Measurements from ENCODE around the gene PCDHA1. TPM values are rescaled to one million over a fixed set of nuclear protein-coding genes. Genes with fewer than 3 reads are reported as not detected.

The PCDHA1 gene
- total RNA-seq, 3 donors from 2014 or later (not counting 1 experiment from before 2014, with no cell fraction given) = not detected

GRCh38 chr5:140857987-140858240, 72.0 kb downstream of the PCDHA1 start:
- ATAC-seq (no peak), DNase-seq (no peak)
- intact Hi-C loops (cut with micrococcal nuclease) = no loop called here
- Mint-ChIP-seq H3K4me1 (no peaks in the 10 kb centered on the region), H3K27me3 (ENCODE audit: low read depth in 2 of 2) (peaks cover 0 to 5% of the 10 kb centered on the region in 2 donors), H3K4me3 (no peak overlapping the region), H3K27ac (no peak overlapping the region), H3K9me3 (peaks cover 2 to 11% of the 10 kb centered on the region in 2 donors), H3K36me3 (no peaks in the 10 kb centered on the region)
- peaks cover 33% of the 10 kb centered on the region for H3K9me3 ChIP-seq (ENCODE audit: control insufficient read depth, insufficient read depth, low read length)
- H3K36me3 ChIP-seq (ENCODE audit: control insufficient read depth, insufficient read depth, low read length) = no peaks in the 10 kb centered on the region
- WGBS (ENCODE audit: insufficient coverage) = 64% methylated on average over 22 of the region's 22 CpGs
- no peak overlapping the region for H3K27ac ChIP-seq (ENCODE audit: low read length)
- H3K4me1 ChIP-seq (ENCODE audit: control insufficient read depth, insufficient read depth, low read length) = no peaks in the 10 kb centered on the region
- H3K27me3 ChIP-seq (ENCODE audit: control insufficient read depth, insufficient read depth, low read length) = peaks cover 4% of the 10 kb centered on the region
- no peak overlapping the region for H3K4me3 ChIP-seq (ENCODE audit: low read length)
- no peak for TF ChIP-seq CTCF (IDR thresholded peaks at IDR 0.05)

GRCh38 chr5:140862441-140863295, 76.7 kb downstream of the PCDHA1 start:
- DNase-seq = no peak
- no peaks in the 10 kb centered on the region for H3K4me1 ChIP-seq (ENCODE audit: control insufficient read depth, insufficient read depth, low read length)
- WGBS (ENCODE audit: insufficient coverage) = 50% methylated on average over 76 of the region's 76 CpGs
- Mint-ChIP-seq H3K9me3 (peaks cover 4 to 6% of the 10 kb centered on the region in 2 donors), H3K36me3 (peaks cover 6% of the 10 kb centered on the region), H3K4me1 (no peaks in the 10 kb centered on the region), H3K27me3 (ENCODE audit: low read depth in 2 of 2) (no peaks in the 10 kb centered on the region), H3K4me3 (no peak overlapping the region), H3K27ac (no peak overlapping the region)
- ATAC-seq = no peak
- TF ChIP-seq CTCF (IDR thresholded peaks at IDR 0.05) = no peak
- intact Hi-C loops (cut with micrococcal nuclease) = no loop called here
- H3K36me3 ChIP-seq (ENCODE audit: control insufficient read depth, insufficient read depth, low read length) = no peaks in the 10 kb centered on the region
- H3K27ac ChIP-seq (ENCODE audit: low read length) = no peak overlapping the region
- H3K27me3 ChIP-seq (ENCODE audit: control insufficient read depth, insufficient read depth, low read length) = no peaks in the 10 kb centered on the region
- peaks cover 19% of the 10 kb centered on the region for H3K9me3 ChIP-seq (ENCODE audit: control insufficient read depth, insufficient read depth, low read length)
- no peak overlapping the region for H3K4me3 ChIP-seq (ENCODE audit: low read length)

- Histone ChIP-seq H3K27ac (ENCODE audit: low read length) (no peak within 1 kb of the TSS), H3K4me3 (ENCODE audit: low read length) (no peak within 1 kb of the TSS), H3K27me3 (ENCODE audit: control insufficient read depth, insufficient read depth, low read length) (peaks cover 4% of the 10 kb centered on the region), H3K9me3 (ENCODE audit: control insufficient read depth, insufficient read depth, low read length) (peaks cover 9% of the 10 kb centered on the region), H3K4me1 (ENCODE audit: control insufficient read depth, insufficient read depth, low read length) (no peaks in the 10 kb centered on the region), H3K36me3 (ENCODE audit: control insufficient read depth, insufficient read depth, low read length) (no peaks in the 10 kb centered on the region)
- Mint-ChIP-seq H3K27me3 (ENCODE audit: low read depth in 2 of 2) (peaks cover 0 to 3% of the 10 kb centered on the region in 2 donors), H3K9me3 (peaks cover 4 to 7% of the 10 kb centered on the region in 2 donors), H3K4me3 (no peak within 1 kb of the TSS), H3K27ac (no peak within 1 kb of the TSS), H3K4me1 (no peaks in the 10 kb centered on the region), H3K36me3 (peaks cover 6% of the 10 kb centered on the region)
- DNase-seq (no peak), ATAC-seq (no peak)
- TF ChIP-seq CTCF (IDR thresholded peaks at IDR 0.05) = no peak
- WGBS (ENCODE audit: insufficient coverage) = 26% methylated on average over 39 of the region's 41 CpGs
- intact Hi-C loops (cut with micrococcal nuclease) = no loop called here
These were observed 83.0 kb downstream of the PCDHA1 start, which contains the start of gene PCDHA11 for GRCh38 chr5:140868721-140869554. PCDHA11 (plus strand) TSS chr5:140868957; CDS start chr5:140869104, 147 bp downstream.
